ENCODE results near the gene TANGO2. TPM values are rescaled to one million over a fixed set of nuclear protein-coding genes. Genes with fewer than 3 reads are reported as not detected.

Gene TANGO2
- total RNA-seq, 1 donor from 2014 or later: 15.5 TPM

GRCh38 chr22:19983741-19984140, 37.2 kb upstream of the TANGO2 start:
- no peak for DNase-seq

DNA sequence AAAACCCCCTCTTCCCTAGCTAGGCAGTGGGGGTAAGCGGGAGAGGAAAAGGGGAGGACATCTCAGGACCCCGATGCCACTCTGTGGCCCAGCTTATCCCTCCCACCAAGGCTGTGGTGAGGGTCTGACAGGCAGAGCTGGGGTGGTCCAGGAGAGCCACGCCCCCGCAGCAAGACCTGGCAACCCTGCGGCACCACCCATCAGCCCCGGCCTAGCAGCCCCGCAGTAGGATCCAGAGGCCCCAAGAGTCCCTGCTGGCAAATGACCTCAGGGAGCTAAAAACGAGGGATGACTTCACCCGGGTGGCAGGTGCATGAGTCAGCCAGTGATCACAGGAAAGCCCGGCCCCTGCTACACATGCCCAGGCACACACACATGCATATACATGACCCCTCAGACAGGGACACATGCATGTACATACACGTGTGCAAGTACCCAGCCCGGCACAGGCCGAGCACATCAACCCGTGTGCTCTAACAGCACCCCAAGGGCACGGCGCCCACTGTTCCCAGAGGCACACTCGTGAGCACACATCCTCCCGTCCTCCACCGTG, 36.6 kb upstream of the TANGO2 start:
- no peak for DNase-seq

DNA sequence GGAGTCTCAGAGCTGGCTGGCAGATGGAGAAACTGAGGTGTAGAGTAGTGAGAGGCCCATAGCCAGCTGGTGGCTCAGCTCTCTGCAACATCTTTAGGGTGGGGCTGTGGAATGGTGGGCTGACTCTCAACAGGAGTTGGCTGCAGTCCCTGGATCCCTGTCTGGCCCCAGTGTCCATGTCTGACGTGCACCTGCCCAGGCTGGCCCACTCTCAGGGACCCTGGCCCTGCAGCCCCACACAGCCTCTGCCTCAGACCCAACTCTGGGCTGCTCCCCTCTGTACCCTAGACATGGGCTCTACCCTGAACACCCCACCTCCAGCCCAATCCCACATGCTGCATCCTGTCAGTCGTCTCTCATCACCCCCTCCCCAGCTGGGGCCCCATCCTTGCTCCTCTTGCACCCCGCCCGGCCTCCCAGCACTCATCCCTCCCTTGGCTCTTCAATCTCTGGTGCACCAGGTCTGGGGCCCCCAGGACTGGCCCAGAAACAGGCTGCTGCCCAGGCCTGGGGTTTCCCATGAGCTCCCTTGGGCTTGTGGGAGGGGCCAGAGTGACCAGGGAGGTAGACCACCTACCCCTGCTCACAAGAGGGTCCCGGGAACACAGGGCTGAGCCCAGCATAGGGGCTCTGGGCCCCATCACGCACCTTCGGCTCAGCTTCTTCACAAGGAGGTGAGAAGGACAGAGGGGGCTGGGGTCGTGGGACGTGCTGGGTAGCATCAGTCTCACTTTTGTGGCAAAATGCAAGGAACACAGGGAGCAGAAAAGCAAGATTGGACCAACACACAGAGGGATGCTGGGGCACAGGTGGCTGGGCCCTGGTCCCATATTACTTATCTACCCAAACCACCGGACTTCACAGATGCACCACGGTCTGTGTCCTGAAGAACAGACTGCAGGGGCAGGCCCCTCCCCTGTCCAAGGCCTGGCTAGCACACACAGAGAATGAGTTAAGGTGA, 35.8 kb upstream of the TANGO2 start:
- DNase-seq: no peak

DNA sequence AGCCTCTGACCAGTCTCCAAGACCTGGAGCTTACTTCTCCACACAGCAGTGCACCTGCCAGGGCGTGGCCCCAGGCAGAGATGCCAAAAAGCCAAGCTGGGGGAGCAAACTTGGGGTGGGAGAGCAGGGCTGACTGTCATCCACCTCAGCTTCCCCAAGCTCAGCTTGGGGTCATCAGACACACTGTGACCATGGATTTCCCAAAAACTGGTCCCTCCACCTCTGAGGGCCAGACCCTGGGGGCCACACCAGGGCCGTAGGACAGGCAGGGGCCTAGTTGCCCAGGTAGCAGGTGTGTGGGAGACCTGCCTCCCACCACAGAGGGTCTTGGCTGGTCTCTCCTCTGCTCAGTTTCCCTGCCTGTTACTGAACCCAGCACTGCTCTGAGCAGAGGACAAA, 34.9 kb upstream of the TANGO2 start:
- no peak for DNase-seq

DNA sequence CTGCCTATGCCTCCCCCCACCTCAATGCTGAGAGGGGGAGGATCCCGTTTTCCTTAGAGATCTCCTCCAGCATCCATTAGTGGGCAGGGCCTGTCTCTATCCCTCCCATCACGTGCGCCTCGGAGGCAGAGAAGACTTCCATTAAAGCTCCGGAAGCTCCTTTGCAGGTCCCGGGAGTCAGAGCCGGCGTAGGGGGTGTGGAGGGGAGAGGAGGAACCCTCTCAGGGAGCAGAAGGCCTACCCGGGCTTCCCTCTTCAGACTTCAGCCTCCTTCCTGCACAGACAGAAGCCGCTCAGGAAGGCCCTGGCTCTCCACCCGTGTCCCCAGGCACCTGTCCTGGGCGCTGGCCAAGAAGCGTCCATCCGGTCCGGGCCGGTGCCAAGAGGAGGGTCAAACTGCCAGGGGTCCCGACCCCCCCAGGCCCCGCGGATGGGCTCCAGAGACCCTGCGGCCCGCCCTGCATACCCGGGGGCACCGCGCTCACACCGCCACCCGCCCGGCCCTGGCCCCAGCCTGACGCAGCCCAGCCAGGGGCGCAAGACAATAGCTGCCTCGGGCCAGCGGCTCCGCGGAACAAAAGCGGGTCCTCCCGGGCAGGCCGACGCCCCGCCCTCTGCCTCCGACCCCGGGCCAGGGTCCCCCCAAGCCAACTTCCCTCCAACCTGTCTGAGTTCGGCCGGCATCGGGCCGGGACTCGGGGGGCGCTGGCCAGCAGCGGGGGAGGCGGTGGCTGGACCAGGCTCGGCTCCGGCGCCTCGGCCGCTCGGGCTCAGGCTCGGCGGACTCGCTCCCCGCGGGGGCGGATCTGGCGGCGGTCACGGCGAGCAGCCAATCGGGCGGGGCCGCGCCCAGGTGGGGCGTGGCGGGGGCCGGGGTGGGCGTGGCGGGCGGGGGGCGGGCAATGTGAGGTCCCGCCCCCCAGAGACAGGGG, 34.2 kb upstream of the TANGO2 start:
- peak; percentile 26 for DNase-seq

- DNase-seq: no peak
Measured at GRCh38 chr22:19987394-19988306, 33.3 kb upstream of the TANGO2 start.

DNA sequence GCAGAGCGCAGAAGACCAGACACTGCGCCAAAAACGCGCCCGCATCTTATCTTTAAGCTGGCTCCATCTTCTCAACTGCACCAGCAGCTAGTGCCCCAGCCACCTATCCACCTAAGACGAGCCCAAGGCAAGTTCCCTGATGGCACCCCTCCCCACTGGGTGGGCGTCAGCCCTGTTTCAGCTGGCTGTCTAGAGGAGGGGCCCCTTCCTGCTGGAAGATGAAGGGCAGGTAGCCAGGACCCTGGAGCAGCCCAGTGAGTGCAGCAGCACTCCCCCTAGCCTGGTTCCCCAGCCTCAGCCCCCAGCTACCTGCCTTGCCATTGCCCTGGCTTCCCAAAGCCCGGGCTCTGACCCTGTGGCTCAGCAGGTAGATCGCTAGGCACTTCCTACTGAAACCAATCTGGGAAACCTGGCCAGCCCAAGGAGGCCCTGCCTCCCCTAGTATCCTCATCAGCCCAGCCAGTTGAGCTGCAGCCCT, 32.5 kb upstream of the TANGO2 start:
- DNase-seq: no peak

DNA sequence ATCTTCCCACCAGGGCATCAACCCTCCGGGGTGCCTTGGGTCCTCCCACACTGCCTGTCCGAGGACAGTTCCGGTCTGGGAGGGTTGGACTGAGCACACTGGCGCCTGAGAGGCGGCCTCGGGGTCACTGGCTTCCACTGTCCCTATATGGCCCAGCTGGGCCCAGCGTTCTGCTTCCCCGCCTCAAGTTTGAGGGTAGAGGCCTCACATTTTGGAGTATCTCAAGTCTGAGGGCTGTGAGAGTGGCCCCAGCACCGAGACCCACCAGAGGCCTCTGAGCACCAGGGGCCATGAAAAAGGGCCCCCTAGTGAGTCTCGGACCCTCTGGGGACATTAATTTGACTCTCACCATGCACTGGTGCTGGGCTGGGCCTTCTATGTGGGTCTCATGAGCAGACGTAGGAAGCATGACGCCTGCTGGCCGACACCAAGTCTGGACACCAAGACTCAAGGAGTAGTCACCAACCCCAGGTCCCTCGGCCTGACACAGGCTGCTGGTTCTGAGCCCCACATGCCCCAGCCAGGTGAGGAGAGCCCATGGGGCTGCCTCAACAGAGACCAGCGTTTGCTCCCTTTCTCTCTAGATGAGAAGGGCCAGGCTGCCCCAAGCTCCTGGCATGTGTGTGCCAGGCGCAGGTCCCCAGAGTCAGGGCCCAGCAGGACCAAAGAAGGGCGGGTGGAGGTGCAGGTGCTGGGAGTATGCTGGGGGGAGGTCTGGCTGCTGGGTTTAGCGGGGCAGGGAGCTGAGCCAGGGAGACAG, 31.8 kb upstream of the TANGO2 start:
- no peak for DNase-seq

GRCh38 chr22:19989725-19990067, 31.2 kb upstream of the TANGO2 start:
- DNase-seq: no peak

- DNase-seq: no peak
Measured at GRCh38 chr22:19990188-19990587, 30.7 kb upstream of the TANGO2 start.

DNA sequence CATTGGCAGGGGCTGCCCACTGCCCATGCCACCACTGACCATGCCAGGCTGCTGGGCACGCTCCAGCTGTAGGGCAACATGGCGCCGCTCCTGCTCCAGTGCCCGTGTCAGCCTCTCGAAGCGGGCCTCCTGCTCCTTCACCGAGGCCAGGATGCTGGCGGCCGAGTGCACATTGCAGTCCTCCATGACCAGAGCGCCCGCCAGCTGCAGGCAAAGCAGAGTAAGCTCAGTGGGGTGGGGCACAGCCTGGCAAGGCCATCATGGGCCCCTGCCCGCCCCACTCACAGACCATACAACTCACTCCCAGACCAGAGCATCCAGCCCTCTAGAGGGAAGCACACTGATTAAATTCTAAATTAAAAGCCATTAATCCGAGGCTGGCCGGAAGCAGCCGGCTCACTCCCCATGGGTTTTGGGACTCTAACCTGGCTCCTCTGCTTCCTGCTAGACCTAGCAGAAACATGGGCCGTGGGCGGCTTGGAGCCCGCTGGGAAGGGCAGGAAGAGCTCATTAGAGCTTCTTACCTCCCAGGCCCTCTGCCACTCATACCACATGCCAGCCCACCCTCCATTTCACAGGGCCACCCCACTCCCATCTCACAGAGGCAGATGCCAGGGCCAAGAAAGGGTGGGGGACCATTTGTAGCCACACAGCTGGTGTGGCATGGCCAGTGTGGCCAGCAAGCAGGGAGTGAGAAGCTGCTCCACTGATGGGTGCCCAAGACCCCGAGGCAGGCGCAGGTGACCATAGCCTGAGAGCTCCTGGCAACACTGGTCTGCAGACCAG, 30.1 kb upstream of the TANGO2 start:
- DNase-seq: no peak

GRCh38 chr22:19991395-19991644, 29.6 kb upstream of the TANGO2 start:
- DNase-seq: no peak

- DNase-seq: no peak
Measured at GRCh38 chr22:19991645-19992451, 29.1 kb upstream of the TANGO2 start.

DNA sequence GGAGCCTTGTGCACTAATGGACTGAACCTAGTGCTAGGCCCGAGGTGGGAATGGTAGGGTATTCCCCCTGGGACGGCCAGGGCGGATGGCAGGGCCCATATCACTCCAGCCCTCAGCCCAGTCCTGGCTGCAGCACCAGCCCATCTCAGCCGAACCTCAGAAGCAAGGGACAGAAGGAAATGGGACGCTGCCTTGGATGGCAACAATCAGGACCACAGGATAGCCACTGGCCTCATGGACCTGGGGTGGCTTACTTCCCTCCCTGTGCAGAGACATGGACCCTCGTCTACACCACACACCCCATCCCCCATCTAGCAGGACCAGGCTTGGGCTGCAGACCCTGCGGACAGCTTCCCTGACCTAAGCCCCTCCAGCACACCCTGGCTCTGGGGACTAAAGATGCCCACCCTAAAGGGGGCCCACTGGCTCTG, 28.4 kb upstream of the TANGO2 start:
- no peak for DNase-seq

GRCh38 chr22:19992921-19993355, 28.0 kb upstream of the TANGO2 start:
- no peak for DNase-seq

- no peak for DNase-seq
Measured at GRCh38 chr22:19993926-19994325, 27.0 kb upstream of the TANGO2 start.

DNA sequence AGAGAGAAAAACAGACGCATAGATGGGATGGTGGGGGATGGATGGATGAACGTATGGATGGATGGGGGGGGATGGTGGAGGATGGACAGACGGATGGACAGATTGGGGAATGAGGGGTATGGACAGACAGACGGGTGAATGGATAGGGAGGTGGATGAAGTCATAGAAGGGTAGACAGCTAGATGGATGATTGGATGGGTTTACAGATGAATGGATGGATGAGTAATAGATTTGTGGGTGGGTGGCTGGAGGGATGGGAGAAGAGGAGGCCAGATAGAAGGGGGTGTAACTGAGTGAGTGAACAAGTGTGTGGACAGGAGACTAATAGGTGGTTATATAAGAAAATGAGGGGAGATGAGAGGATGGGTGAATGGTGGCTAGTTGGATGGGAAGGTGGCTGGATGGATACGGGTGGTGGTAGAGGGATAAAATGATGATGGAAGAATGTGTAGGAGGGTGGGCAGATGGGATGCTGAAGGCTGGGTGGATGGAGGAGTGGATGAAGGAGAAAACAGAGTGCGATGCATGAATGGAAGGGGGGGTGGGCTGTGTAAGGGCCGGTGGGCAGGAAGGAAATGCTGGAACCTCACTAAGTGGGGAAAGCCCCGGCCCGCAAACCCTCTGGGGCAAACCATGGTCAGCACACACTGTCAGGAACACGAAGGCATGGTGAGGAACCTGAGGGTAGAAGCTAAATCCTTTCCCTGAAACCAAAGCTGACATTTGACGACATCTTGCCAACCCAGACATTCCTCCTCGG, 25.9 kb upstream of the TANGO2 start:
- no peak for DNase-seq

DNA sequence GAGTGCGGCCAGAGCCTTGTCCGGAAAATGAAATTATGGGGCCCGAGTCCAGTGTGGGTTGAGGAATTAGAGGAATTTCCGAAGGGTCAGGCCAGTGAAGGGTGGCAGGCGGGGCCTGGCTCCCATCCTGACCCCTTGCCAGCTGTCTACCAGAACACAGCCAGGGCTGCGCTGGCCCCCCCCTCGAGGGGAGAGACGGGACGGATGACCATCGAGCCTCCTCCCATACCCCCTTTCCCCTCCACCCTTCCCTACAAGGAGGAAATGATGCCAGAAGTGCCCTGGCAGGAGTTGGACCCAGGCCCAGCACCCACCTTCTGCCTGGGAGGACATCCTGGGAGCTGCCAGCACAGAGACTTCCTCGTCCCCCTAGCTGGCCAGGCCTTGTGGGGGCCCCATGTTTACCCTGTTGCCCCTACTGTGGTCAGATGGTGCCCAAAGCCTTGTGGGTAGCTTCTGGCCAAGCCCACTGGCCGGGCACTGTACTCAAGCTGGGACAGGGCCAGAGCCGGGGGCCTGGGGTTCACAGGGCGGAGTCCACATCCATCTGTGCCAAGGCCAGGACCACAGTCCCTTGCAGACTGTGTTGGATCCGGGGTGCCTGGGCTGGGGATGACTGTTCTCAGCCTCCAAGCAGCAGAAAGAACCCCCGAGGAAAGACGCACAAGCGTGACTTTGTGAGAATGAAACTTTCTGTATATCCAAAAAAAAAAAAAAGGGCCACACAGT, 25.1 kb upstream of the TANGO2 start:
- no peak for DNase-seq
